Activated naive CD4-positive, alpha-beta T cell treated with anti-CD3 and anti-CD28 coated beads, Interleukin-2, amount 50 U/mL, for 72 hours (primary cell): Measurements from ENCODE around the gene COA5. TPM values are rescaled to one million over a fixed set of nuclear protein-coding genes. Genes with fewer than 3 reads are reported as not detected.

ENCODE experiments used
- ATAC-seq, 2 donors: fragments of 150-1000 bp; cut with Tn5 transposase; 2 replicates each; pipeline ENCODE4 v1.10.0; 2021; ENCODE audit warnings: mild to moderate bottlenecking in 2 of 2, moderate library complexity in 2 of 2
- DNase-seq, 2 donors: peaks; one replicate each; pipeline ENCODE4 v3.0.0; 2021 to 2022; ENCODE audit warnings: low spot score in 2 of 2
- H3K27ac Mint-ChIP-seq, 2 donors: one replicate each; pipeline ENCODE4 v1.8.0; 2022; ENCODE audit warnings: mild to moderate bottlenecking in 2 of 2, mixed read lengths in 2 of 2
- H3K36me3 Mint-ChIP-seq, 2 donors: one replicate each; pipeline ENCODE4 v1.8.0; 2022; ENCODE audit warnings: mixed read lengths in 2 of 2
- H3K9me3 Mint-ChIP-seq, 2 donors: one replicate each; pipeline ENCODE4 v1.8.0; 2022; ENCODE audit warnings: mixed read lengths in 2 of 2
- total RNA-seq, 2 donors: library from RNA; stranded (reverse); gene quantifications; one replicate each; pipeline ENCODE4 v1.2.3, GENCODE V29; 2022

The COA5 gene, protein sequence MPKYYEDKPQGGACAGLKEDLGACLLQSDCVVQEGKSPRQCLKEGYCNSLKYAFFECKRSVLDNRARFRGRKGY
- 10 to 100 TPM; 25.0 to 30.3 TPM for total RNA-seq

DNA sequence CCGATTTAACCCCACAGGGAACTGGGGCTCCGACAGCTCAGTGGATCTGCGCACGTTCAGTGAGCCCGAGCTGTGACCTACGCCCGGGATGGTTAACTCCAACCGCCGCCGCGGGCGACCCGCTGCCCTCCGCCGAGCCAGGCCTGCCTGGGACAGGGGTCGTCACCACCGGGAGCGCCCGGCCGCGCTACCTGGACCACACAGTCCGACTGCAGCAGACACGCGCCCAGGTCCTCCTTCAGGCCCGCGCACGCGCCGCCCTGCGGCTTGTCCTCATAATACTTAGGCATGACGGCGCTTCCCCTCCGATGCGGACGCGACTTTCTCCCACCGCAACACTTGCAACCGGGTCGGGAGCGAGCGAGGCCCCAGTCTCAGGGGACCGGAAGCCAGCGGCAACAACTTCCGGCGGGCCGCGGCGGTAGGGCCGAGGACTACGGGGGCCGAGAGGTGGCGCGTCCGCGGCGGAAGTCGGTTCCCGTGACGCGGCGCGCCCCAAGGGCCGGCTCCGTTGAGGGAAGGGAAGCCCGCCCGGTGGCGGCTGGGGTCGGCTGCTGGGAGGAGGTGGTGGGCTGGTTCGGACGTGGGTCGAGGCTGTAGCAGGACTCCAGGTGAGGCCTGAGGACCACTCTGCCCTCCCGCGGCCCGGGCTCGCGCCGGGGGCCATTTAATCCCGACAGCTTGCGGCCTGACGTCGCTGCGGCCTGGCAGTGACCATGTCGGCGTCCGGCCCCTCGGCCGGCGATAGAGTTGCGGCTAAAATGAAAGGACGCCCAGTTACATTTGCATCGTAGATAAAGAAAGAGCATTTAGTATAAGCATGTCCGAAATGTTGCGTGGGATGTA lies at the start of gene COA5, which contains the start of gene UNC50:
COA5 (minus strand) TSS at position 397 of the 846 bp plus-strand sequence; CDS start at position 290, 107 bp downstream.
UNC50 (plus strand) TSS at position 474 of the 846 bp plus-strand sequence. CDS start 1,171 bp downstream, outside the sequence.
- Mint-ChIP-seq H3K36me3 (peaks cover 23 to 31% of the 10 kb centered on the region in 2 donors), H3K9me3 (no peaks in the 10 kb centered on the region), H3K27ac (peak within 1 kb of the TSS; percentile 95 to 96)
- DNase-seq (peak; percentile 93 to 94), ATAC-seq (peak; percentile 90 to 92)

DNA sequence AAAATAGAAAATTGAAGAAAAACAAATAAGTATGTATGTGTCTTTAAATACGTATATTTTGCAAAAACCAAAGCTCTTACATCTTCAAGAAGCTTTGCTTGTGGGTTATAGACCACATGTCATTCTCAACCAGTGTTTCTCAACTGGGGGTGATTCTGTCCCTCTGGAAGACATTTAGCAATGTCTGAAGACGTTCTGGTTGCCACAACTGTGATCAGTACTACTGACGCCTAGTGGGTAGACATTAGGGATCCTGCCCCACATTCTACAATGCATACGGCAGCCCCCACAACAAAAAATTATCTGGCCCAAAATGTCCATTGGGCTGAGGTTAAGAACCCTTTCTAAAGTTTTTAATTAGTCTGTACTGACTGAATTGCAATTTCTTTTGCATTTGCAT lies 48.5 kb upstream of the COA5 start:
- peaks cover 0 to 6% of the 10 kb centered on the region in 2 donors for H3K9me3 Mint-ChIP-seq
- H3K36me3 Mint-ChIP-seq = peaks cover 11 to 53% of the 10 kb centered on the region in 2 donors
- ATAC-seq = peak; percentile 68 to 69
- DNase-seq = peak in 1 of 2 donors; percentile 25
- peak overlapping the region; percentile 40 to 80 for H3K27ac Mint-ChIP-seq

DNA sequence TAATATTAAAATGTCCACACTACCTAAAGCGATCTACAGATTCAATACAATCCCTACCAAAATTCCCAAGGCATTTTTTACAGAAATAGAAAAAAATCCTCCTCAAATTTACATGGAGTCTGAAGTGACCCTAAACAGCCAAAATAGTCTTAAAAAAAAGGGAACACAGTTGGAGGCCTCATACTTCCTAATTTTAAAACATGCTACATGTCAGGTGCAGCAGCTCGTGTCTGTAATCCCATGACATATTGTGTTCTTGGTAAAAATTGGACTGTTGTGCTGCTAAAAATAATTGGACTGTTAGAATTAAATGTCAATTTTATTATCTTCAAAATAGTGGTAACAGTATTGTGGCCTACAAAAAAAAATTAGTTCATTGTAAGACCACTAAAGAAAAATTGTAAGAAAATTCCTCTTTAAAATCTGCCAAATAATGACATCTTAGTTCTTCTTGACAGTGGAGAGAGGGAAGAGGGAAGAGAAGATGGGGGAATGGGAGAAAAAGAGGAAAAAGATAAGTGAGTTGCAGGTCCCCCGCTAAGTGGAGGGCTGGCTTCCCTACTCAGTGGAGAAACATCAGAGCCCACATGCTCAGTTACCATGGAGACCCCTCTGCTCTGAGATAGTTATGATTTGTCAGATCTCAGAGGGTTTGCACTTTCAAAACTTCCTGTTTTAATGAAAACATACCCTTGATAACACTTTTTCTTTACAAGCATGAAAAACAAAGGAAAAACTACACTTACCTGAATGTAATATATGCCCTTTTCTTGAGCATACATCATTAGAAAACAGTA lies 46.6 kb upstream of the COA5 start:
- DNase-seq (peak in 1 of 2 donors; percentile 38), ATAC-seq (peak; percentile 58 to 65)
- H3K27ac Mint-ChIP-seq = peak overlapping the region; percentile 91 to 92
- no peaks in the 10 kb centered on the region for H3K9me3 Mint-ChIP-seq
- H3K36me3 Mint-ChIP-seq = peaks cover 11 to 58% of the 10 kb centered on the region in 2 donors

DNA sequence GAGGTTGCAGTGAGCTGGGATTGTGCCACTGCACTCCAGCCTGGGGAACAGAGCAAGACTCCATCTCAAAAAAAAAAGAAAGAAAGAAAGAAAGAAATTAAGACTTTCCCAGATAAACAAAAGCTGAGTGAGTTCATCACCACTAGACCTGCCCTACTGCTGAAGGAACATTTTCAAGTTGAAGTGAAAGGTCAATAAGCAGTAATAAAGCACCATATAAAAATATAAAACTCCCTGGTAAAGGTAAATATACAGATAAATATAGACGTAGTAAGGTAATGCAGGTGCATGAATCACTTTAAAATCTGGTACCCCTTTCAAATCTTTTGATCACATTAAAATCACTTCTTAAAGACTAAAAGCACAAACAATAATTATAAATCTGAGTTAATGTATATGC lies 42.7 kb upstream of the COA5 start:
- Mint-ChIP-seq H3K36me3 (peaks cover 10 to 57% of the 10 kb centered on the region in 2 donors), H3K27ac (peak overlapping the region; percentile 57 to 91), H3K9me3 (no peaks in the 10 kb centered on the region)
- no peak for ATAC-seq
- DNase-seq = no peak

DNA sequence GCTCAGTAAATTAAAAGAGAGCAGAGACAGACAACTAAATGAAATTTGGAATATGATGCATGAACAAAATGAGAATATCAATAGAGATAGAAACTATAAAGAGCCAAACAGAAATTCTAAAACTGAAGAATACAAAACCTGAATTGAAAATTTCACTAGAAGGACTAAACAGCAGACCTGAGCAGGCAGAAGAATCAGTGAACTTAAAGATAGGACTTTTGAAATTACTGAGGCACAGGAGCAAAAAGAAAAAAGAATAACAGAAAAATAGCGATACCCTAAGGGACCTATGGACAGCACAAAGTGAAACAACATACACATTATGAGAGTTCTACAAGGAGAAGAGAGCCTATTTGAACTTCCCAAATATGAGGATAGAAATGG lies 41.7 kb upstream of the COA5 start:
- ATAC-seq (no peak), DNase-seq (no peak)
- Mint-ChIP-seq H3K27ac (peak overlapping the region in 1 of 2 donors; percentile 91), H3K36me3 (peaks cover 10 to 54% of the 10 kb centered on the region in 2 donors), H3K9me3 (no peaks in the 10 kb centered on the region)

DNA sequence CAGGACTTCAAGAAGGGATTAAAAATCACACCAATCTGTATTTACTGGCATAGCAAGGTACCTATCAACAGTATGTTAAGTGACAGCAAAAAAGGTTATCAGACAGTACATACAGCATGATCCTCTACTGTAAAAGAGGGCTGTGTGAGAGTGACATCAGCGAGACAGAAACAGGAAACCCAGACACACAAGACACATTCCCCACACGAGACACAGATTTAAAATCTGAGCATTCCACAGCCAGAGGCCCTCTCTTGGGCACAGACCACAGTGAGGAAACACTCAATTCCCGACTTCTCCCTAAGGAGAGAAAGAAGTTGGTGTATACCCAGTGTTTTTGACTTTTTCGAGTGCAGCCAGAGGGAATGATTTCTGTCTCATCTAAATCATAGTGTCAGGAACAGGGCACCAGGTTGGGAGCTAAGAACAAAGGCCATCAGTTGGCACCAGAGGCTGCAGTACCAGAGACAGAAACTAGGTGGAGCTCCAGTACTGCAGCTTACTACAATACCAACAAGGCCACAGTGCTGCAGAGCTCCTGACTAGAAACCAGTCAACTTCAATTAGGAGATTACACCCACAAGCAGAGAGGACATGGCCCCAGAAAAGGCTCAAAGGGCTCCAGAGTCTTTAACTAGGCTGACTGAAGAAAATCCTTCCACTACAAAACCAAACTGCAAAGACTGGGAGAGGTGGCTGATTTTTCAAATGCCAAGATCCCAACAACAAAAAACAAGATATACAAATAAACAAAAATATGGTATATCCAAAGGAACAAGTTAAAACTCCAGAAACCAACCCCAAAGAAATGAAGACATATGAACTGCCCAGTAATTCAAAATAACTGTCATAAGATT lies 41.1 kb upstream of the COA5 start:
- peak; percentile 95 to 96 for ATAC-seq
- H3K27ac Mint-ChIP-seq = peak overlapping the region in 1 of 2 donors; percentile 91
- DNase-seq = peak; percentile 68 to 80
- no peaks in the 10 kb centered on the region for H3K9me3 Mint-ChIP-seq
- H3K36me3 Mint-ChIP-seq = peaks cover 10 to 50% of the 10 kb centered on the region in 2 donors

DNA sequence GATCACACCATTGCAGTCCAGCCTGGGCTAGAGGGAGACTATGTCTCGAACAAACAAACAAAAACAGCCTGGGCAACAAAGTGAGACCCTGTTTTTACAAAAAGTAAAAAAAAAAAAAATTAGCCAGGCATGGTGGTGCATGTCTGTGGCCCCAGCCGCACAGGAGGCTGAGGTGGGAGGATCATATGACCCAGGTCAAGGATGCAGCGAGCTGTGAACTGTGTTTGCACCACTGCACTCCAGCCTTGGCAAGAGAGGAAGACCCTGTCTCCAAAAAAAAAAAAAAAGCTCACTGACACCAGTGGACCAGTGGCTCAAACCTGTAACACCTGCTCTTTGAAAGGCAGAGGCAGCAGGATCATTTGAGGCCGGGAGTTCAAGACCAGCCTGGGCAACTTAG lies 40.1 kb upstream of the COA5 start:
- DNase-seq (no peak), ATAC-seq (no peak)
- H3K9me3 Mint-ChIP-seq = no peaks in the 10 kb centered on the region
- peaks cover 5 to 50% of the 10 kb centered on the region in 2 donors for H3K36me3 Mint-ChIP-seq
- H3K27ac Mint-ChIP-seq = peak overlapping the region; percentile 30 to 34

DNA sequence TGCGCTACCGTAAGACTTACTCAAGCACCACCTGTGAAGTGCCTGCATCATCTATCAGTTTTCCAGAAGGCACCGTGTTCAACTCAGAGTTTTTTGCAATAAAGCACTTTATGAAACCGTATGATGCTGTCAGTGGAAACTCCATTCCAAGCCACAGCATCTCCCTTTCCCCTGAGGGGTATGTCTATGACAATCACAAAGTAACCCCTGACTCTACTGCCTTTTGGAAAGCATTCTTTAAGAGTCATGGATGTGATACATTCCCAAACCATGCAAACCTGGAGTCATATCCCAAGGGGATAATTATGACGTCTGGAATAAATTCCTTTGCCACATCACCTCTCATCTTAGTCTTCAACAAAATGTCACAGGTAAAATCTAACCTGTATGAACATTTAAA lies 39.3 kb upstream of the COA5 start:
- Mint-ChIP-seq H3K27ac (peak overlapping the region; percentile 13 to 30), H3K36me3 (peaks cover 5 to 46% of the 10 kb centered on the region in 2 donors), H3K9me3 (no peaks in the 10 kb centered on the region)
- no peak for DNase-seq
- ATAC-seq = no peak

DNA sequence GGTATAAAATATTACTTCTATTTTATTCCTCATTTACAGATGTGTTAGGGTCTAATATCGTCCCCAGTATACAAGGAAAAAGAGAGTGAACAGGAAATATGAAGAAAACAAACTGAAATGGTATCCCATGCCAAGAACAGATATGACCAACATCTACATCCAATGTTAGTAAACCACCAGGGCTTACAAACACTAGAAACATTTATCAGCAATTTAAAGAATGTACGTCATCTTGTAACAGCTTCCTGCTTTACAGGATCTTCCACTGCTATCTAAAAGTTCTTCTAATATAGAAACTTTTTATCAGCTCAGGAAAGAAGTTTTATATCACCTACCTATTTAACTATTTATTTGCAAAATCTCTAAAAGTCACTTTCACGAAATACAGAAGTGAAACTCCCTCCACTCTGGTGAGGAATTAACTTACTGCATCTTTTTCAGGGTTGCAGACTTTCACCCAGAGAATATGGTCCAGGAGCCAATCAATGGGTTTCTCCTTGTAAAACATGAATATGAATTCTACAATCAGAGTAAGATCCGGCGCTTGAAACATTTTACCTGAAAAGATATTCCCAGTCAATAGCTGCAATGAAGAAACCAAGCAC lies 35.3 kb upstream of the COA5 start:
- Mint-ChIP-seq H3K36me3 (peaks cover 0 to 24% of the 10 kb centered on the region in 2 donors), H3K27ac (no peak overlapping the region), H3K9me3 (no peaks in the 10 kb centered on the region)
- ATAC-seq (no peak), DNase-seq (no peak)

DNA sequence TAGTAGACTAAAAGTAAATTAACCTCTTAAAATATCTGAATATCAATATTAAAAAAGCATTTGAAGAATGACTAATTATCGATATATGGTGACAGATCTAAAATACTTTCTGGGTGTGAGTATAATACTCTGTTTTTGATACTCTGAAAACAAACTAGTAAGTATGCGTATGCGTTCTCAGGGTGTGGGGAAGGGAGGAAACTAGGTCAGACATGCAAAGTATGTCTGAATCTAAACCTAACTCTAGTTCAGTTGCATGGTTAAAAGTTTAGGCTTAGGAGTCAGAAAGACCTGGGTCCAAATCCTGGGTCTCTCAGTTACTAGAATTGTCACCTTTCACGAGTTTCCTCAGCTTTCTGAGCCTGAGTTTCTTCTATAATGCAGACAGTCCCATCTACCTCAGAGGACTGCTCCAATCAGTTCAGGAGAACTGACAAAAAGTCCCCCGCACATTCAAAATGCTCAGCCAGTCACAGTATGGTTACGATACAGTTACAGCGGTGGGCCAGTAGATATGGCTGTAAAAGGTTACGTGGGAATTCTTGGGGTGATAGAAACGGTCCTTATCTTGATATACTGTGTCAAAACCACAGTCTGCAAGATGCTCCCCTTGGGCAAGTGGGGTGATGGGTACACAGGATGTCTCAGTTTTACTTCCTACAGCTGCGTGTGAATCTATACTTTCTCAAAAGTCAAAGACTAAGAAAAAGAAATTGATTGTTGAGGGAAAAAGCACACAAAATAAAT lies 29.3 kb upstream of the COA5 start:
- Mint-ChIP-seq H3K9me3 (no peaks in the 10 kb centered on the region), H3K36me3 (peaks cover 0 to 31% of the 10 kb centered on the region in 2 donors), H3K27ac (peak overlapping the region; percentile 83 to 87)
- peak; percentile 39 to 65 for DNase-seq
- peak; percentile 85 to 90 for ATAC-seq

DNA sequence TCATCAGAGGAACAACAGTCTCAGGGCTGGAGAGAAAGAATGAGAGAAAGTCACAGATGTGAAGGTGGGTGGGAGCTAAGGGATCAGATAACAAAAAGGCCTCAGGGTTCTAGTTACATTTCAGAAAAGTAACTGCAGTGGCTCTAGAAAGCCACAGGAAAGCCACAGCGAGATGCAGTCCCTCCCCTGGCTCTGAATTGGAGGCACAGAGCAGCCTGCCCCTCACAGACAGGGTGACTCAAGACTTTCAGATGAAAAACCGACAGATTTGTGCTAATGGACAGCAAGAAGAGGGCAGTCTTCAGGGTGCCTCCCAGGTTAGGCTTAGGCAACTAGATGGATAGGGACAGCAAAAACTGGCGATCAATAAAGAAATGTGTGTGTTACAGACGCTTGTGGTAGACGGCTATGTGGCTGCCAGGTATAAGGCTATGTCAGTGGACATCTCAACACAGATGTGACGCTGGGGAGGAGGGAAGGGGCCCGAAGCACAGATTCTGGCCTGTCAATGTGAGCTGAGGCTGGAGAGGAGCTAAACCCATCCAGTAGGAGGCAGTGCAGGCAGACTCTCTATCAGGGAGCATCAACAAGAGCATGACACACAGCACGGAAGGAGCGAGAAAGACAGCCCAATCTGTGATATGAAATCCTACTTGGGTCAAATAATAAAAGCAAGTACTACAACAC lies 26.2 kb upstream of the COA5 start:
- H3K27ac Mint-ChIP-seq = peak overlapping the region; percentile 84 to 94
- H3K36me3 Mint-ChIP-seq = peaks cover 0 to 22% of the 10 kb centered on the region in 2 donors
- ATAC-seq = peak; percentile 42 to 62
- no peaks in the 10 kb centered on the region for H3K9me3 Mint-ChIP-seq
- DNase-seq = peak in 1 of 2 donors; percentile 51

DNA sequence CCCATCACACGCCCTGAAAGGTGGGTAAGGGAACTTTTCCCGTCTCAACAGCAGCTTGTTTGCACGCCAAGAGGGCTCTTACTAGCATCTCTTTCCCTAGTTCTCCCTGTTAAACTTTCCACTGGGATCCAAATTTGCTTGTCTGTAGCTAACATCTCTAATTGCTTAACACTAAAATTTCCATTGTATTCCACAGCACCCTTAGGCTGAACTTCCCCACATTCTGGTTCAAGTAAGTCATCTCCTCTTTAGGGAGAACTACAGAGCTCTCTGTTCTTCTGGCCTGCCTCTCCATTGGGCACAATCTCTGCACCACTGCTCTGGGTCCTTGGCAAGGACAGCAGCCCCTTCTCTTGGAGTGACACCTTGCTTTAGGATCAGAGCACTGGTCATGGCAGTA lies 24.0 kb upstream of the COA5 start:
- ATAC-seq = no peak
- Mint-ChIP-seq H3K9me3 (no peaks in the 10 kb centered on the region), H3K27ac (peak overlapping the region in 1 of 2 donors; percentile 84), H3K36me3 (peaks cover 0 to 22% of the 10 kb centered on the region in 2 donors)
- no peak for DNase-seq

DNA sequence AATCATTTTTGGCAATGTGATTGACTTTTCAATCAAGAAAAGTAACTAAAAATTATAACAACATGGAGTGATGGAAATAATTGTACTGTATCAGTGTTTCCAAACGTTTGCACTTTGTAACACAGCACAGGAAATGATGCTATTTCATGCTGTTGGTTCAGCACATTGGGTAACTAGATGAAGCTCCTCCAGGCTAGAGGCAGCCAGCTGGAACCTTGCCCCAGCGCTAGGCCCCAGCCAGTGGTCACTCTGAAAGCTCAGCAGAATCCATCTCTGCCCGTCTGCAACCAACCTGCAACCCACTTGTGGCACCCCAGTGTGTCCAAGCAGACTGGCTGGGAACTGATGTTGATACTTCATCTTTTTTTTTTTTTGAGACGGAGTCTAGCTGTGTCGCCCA lies 15.3 kb upstream of the COA5 start:
- ATAC-seq (no peak), DNase-seq (no peak)
- Mint-ChIP-seq H3K36me3 (peaks cover 0 to 8% of the 10 kb centered on the region in 2 donors), H3K27ac (no peak overlapping the region), H3K9me3 (no peaks in the 10 kb centered on the region)

DNA sequence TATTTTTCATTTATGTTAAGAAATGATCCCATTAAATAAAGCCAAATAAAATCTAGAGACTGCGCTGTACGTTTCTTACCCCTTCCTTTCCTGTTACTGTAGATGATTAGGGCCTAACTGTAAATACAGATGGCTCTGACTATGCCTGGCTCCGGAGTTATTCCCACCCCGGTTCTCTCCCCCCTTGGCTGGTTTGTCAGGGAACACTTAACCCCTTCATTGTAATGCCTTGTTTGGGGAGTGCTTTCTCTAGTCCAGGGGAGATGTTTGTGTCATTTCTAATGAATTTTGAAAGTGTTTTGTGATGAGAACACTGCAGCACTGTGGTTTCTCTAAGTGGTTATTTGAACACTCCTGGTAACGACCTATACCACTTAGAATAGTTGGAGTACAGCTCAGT lies 8.8 kb upstream of the COA5 start:
- Mint-ChIP-seq H3K27ac (peak overlapping the region; percentile 75 to 96), H3K36me3 (peaks cover 15 to 34% of the 10 kb centered on the region in 2 donors), H3K9me3 (no peaks in the 10 kb centered on the region)
- ATAC-seq (no peak), DNase-seq (no peak)
